Dedifferentiated amniotic fluid mesenchymal stem cell (primary cell): Measurements from ENCODE around the gene RPS14.

Source experiments
- DNase-seq: peaks from one replicate; pipeline ENCODE4 v3.0.0-alpha.2; 2016; ENCODE audit errors: extremely low spot score

The RPS14 gene

DNA sequence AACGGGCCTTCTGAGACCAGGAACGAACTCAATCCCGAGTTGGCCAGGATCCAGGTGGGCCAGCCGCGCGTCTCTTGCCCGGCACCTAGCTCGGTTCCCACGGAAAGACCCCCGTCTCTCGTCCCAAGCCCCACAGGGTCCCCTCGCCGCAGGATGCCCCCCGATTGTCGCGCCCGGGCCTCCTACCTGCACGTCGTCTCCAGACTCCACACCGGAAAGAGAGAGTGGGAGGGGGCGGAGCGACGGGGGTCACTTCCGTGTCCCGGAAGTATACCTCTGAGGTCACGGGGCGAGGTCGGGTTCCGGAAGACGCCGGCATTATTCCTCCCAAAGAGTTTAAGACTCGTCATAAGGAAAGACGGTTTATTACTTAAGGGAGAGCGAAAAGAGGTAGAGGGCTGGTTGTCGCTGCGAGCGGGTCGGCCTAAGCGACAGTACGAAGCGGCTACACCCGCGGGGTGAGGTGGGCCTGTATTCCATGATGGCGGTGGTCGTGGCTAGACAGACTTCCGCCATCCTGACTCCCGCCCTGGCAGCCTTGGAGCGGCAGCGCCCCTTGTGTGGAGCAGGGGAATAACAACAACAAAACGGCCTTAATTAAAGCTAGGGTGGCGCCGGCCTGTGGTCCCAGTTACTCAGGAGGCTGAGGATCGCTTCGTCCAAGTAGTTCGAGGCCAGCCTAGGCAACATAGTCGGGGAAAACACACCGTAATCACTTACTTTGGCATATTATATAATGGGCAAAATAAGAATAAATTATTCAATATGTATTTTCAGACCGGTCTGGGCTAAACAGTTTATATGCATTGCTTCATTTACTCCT is at the start of gene RPS14:
Gene RPS14, minus strand, starts transcription at position 223 of the 823 bp plus-strand sequence. CDS start 2,006 bp downstream, outside the sequence.
- DNase-seq, result peak; percentile 90

DNA sequence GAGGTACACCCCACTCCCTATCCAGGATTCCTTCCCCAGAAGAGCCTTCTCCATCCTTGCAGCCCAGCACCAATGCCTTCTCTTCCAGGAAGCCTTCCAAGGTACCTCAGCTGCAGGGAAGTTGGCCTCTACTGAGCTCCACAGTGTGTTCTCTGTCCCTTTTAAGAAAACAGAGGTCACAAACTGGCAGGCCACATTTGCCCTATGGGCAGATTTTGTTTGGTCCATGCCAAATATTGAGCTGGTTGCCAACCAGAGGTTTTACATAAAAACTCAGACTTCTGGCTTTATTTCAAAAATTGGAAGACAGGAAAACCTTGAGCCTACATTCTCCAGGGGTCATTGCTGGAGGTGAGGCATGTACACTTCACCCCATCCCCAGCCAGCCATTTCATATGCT is 49.4 kb upstream of the RPS14 start:
- no peak for DNase-seq

DNA sequence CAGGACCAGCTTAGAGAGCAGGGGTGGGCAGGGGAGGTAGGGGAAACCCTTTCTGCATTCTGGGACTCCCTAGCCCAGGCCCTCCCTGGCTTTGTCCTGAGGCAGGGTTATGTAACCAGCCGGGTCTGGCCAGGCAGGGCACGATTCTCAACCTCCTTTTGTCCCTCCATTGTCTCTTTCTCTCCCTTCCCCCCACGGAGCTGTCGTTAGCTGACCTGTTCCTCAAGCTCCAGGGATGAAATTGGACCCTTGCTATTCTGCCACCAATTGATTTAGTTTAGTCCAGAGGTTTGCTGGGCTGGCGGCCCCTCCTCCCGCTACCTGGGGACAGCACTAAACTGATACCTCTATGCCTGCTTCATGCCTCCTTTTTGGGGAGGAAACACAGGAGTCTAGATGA is 49.0 kb upstream of the RPS14 start:
- no peak for DNase-seq

- DNase-seq, result no peak
These were observed 48.4 kb upstream of the RPS14 start for GRCh38 chr5:150497989-150498317.

DNA sequence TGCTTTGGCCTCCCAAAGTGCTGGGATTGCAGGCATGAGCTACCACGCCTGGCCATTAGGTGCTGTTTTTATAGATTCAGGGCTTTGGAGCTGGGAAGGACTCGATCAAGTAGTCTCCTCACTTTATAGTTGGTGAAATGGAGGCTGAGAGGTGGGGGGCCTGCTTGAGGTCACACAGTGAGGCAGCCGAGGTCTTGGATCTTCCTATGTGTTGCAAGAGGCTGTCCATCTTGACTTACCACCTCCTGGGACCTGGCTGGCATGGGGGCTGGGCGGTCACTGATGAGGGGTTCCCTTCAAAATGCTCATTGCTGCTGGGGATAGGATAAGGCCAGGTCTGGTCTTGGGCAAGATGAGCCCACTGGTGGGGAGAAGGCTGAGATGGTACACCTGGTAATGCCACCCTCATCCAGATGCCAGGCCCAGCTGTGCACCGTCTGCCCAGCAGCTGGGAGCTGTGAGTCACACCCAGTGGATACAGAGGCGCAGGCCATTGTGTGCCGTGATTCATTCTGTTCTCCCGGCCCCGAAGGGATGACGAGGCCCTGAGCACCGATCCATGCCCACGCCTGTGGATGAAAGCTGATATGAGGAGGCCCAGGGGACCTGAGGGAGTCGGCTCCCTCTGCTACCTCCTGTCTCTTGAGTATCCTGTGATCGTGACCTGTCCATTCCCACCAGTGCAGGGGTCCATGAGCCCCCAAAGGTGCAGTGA is 47.9 kb upstream of the RPS14 start:
- DNase-seq, result peak; percentile 93

DNA sequence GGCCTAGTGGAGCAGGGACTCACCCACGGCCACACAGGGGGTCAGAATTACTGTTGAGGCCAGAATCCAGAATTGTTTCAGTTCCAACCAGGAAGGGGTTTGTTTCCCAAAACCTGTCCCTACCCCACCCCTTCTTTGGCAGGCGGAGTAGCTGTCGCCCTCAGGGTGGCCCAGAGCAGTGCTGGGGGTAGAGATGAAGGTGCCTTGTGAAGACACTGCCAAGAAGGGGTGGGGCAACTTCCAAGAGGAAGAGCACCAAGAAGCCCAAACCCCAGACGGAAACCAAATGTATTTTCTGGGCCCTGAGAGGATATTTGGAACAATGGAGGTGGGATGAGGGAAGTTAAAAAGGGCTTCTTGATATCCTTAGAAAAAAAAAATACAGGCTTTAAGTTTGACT is 47.0 kb upstream of the RPS14 start:
- no peak for DNase-seq

DNA sequence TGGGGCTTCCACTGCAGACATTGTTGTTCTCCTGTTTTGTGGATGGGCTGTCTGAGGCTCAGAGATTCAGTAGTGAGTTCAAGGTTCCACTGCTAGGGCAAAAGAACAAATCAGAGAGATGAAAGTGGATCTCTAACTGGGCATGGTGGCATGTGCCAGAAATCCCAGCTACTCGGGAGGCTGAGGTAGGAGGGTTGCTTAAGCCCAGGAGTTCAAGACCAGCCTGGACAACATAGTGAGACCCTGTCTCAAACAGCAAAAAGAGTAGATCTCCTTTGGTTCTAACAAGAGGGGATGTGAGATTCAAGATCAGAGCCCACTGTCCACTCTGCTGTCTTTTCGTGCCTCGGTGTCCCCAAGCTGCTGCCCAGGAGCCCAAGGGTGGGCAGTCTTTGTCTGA is 46.6 kb upstream of the RPS14 start:
- DNase-seq, result no peak

DNA sequence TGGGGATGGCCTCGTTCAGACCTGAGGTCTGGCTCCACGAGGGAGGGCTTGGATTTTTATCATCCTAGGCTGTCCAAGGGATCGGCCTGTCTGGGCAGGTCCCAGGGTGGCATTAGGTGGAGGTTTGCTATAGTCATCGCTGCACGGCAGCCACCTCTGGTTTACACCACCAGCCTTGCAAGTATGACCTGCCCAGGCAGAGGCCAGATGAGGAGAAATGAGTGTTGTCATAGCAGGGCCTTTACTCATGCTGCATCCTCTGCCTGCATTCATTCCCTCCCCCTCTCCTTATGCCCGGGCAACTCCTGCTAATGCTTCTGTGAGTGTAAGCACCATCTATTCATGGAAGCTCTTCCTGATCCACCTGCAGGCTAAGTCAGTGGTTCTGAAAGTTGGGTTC is 43.1 kb upstream of the RPS14 start:
- DNase-seq, result no peak

DNA sequence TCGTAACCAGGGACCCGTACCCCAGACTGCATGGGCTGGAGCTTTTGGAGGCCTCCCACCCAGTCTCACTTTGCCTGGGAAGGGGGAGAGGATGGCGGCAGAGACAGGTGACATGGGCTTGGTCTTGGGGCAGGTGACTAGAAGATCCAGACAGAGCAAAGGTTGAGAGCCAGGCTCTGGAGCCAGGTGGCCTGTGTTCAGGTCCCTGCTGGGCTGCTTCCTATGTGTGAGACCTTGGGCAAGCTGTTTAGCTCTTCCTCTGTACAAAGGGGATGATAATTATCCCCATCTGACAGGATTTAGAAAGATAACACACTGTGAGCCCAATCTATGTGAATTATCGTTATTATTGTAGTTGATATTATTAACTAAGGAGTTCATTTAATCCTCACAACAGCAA is 42.3 kb upstream of the RPS14 start:
- no peak for DNase-seq

DNA sequence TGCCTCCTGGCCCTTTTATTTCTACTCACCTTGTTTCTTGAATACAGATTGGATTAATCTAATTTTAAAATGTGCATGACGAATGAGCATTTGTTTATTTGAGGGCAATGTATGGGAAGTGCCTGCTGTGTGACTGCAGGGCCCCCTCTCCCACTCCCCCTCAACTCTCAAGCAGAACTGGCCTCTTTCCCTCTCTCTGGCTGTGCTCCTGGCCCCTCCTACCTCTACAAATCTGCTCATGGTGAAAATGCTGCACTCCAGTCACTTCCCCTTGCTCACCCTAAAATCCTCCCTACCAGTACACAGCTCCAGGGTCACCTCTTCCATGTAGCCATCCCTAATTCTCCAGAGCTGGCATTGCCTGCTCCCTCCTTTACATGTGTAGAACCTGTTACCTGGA is 41.2 kb upstream of the RPS14 start:
- DNase-seq, result no peak

- DNase-seq, result no peak
These were observed 40.7 kb upstream of the RPS14 start for GRCh38 chr5:150490296-150490669.

DNA sequence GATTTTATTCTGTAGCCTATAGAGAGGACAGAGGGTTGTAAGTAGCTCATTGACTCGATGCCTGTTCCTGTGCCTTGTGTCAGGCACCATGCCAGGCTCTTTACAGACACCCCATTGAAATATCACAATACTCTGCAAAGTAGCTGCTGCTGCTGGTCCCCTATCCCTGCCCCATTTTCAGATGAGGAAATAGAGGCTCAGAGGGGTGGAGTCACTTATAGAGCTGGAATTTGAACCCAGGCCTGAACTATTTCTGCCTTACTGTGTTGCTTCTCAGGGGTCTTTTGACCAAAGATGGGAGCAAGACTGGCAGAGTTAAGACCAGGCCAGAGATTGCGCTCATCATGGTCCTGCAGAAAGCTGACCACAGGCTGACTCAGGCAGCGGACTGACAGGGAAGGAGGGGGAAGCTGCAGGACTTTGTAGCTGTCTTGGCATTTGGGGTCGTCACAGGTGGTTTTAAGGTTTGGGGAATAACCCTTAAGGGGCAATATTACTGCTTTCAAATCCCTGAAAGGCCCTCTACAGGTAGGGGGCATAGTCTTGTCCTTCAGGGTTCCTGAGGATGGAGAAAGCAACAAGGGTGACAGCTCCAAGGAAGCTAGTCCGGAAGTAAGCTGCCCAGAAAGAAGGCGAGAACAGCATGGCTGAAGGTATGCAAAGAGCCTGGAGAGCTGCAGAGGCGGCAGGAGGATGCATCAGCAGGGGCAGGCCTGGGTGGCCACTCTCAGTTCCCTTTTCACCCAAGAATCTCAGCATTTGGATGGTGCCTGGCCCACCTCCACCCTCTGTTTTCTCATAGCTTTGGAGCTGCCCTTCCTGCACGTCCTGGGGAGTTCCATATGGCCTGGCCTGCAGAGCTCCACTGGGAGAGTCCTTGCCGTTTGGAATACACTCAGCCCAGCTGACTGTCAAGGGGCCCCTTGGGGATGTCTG is 40.1 kb upstream of the RPS14 start:
- DNase-seq, result no peak

DNA sequence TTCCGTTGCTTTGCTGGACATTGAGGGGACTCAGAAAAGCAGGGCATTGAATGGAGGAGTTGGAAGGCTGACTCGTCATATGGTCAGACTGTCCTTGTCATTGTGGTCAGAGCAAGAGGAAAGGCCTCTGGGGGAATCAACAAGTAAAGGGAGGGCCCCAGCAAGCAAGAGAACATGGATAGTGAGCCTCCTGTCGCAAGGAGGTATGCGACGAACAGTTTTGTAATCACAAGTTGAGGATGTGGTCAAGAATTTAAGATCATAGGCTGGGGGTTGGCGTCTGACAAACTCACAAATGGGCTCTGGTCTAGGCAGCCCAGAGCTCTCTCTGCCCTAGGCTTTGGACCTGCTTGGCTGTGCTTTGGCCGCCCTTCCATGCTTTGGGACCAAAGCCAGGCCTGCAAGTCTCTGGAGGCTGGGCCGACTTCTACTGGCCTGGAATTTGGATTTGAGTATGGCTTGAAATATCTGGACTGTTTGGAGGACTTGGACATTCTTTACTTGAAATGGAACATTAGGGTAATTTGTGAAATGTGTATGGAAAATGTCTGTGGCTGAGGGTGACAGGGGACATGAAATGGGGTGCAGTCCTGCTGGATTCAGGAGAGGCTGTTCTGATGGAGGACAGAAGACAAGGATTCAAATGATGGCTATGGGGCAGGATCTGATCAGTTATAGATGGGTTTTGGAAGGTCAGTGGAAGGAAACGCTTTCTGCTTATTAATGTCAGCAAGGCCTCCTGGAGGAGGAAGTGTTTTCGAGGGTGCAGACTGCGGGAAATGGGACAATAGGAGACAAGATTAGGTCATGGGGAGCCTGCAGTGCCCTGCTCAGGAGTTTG is 39.2 kb upstream of the RPS14 start:
- DNase-seq, result peak; percentile 56

DNA sequence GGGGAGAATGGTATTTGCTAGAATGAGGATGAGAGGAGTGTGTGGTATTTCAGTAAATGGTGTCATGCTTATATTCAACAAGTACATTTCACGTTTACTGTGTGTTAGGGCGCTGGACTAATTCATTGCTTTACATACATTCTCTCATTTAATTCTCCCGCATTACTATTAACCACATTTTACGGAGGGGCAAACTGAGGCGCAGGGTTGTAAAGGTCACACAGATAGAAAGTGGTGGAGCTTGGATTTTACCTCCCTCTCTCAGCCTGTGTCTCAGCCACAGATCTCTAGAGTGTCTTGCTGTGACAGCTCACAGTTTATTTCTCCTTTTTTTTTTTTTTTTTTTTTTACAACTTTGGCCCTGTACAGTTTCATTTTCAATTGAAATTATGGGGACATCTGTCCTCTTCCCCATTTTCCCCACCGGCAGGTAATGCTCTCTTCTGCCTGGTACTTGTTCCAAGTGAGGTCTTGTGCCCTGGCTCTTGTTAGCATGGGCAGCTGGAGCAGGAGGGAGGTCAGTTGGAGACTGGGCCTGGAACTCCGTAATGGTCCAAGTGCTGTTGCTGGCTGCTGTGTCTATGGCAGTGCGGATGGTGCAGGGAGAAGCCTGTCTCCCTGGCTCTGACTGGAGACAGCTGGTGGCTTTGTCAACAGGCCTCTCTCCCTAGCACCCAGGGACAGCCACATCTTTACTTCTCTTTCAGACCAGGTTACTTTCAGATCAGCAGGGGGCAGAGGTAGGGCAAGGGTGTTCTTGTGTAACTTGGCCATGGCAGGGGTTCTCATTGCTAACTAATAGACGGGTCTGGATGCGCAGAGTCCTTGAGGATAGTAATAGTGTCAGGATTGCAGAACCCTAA is 37.9 kb upstream of the RPS14 start:
- no peak for DNase-seq

DNA sequence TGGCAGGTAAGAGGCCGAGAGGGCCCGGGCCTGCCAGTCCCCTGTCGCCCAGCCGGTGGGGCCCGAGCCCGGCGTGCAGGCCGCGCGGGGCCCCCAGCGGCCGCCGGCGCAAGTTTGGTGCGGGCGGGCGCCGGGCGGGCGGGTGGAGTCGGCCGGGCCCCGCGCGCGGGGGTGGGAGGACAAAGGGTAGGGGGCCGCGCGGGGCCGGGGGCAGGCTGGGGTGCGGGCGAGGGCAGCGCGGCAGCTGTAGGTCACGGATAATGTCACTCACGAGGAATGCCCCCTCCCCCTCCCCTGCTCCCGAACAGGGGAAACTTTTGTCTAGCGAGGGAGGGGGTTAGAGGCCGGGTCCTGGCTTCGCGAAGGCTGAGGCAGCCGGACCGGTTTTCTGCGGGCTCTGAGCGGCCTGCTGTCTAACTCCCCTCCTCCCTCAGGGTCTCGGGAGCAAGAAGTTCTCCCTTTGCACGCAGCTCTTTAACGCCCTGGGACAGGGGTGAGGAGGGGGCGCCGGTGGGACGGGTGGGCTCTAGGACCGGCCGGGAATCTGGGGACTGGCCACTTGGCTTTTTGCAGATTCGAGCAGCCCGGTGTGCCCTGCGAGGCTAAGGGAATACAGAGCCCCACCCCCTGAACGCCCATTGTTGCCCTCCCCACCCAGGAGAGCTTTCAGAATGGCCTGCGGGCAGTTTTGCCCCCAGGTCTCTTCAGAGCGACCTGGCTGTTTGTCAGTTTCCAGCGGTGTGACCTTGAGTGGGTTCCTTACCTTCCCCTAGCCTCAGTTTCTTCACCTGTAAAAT is 37.1 kb upstream of the RPS14 start:
- no peak for DNase-seq

GRCh38 chr5:150485693-150486401 is 36.3 kb upstream of the RPS14 start:
- no peak for DNase-seq

GRCh38 chr5:150484964-150485692 is 35.6 kb upstream of the RPS14 start:
- no peak for DNase-seq

GRCh38 chr5:150481972-150482406 is 32.5 kb upstream of the RPS14 start:
- no peak for DNase-seq

GRCh38 chr5:150481708-150481965 is 32.1 kb upstream of the RPS14 start:
- DNase-seq, result no peak
